Ascending aorta (tissue), 2 donors: ENCODE measurements around the gene SLC29A1. TPM values are rescaled to one million over a fixed set of nuclear protein-coding genes. Genes with fewer than 3 reads are reported as not detected.

ENCODE experiments used
- DNase-seq, 2 donors: peaks; one replicate each; pipeline ENCODE4 v3.0.0-alpha.2; 2019; ENCODE audit warnings: low spot score in 2 of 2
- H3K27ac ChIP-seq, 2 donors: fragments of 200-600 bp; sonication (generic); one replicate each; pipeline ENCODE4 v1.5.1; 2016 to 2017; ENCODE audit warnings: mild to moderate bottlenecking in 1 of 2
- H3K27me3 ChIP-seq: fragments of 200-600 bp; sonication (generic); one replicate; pipeline ENCODE4 v1.5.1; 2017
- H3K36me3 ChIP-seq, 2 donors: fragments of 200-600 bp; sonication (generic); one replicate each; pipeline ENCODE4 v1.5.1; 2016
- H3K4me1 ChIP-seq, 2 donors: fragments of 200-600 bp; sonication (generic); one replicate each; pipeline ENCODE4 v1.5.1; 2016 to 2017; ENCODE audit warnings: mild to moderate bottlenecking in 1 of 2
- H3K4me3 ChIP-seq, 2 donors: fragments of 200-600 bp; sonication (generic); one replicate each; pipeline ENCODE4 v1.5.1; 2016 to 2017; ENCODE audit warnings: mild to moderate bottlenecking in 1 of 2
- H3K9me3 ChIP-seq, 2 donors: fragments of 200-600 bp; sonication (generic); one replicate each; pipeline ENCODE4 v1.5.1; 2016
- CTCF ChIP-seq, 3 experiments: fragments of 200-600 bp in 2 of 3; fragments of 450-650 bp in 1 of 3; sonication (generic) in 2 of 3; IDR thresholded peaks; one replicate each; pipeline ENCODE4 v1.5.1; 2016 to 2019; ENCODE audit warnings: antibody characterized with exemption in 3 of 3, mild to moderate bottlenecking in 1 of 3, moderate library complexity in 1 of 3
- intact Hi-C: fragments of 100-400 bp; cut with DNase I; formaldehyde crosslinking; loops from one replicate; pipeline ENCODE4 v1.15.1; 2023
- total RNA-seq: library from RNA; depleted of rRNA; stranded (reverse); fragments of >200 nt; gene quantifications from one replicate; pipeline ENCODE4 v1.1.0, GENCODE V29; 2016

SLC29A1 gene
- total RNA-seq, 1 donor from 2014 or later: 224 TPM

DNA sequence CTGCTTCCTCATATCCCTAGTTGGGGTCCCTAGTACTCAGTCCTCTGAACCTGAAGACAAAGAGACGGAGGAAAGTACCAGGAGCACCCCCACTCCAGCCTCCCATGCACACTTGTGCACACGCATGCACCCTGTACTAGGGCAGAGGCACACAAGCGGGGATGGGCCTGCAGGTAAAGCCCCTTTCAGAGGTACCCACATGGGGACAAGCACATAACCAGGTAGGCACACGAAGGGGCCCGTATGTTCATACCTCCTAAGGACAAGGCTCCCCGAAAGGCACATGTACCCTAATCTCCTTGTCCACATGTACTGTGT lies 48.0 kb downstream of the SLC29A1 start:
- Histone ChIP-seq H3K4me3 (peak overlapping the region in 1 of 2 donors; percentile 58), H3K9me3 (no peaks in the 10 kb centered on the region), H3K27me3 (peaks cover 19% of the 10 kb centered on the region), H3K4me1 (peaks cover 0 to 2% of the 10 kb centered on the region in 2 donors), H3K27ac (no peak overlapping the region), H3K36me3 (no peaks in the 10 kb centered on the region)
- DNase-seq: no peak
- intact Hi-C loops: no loop called here
- TF ChIP-seq CTCF (IDR thresholded peaks at IDR 0.05): no peak

DNA sequence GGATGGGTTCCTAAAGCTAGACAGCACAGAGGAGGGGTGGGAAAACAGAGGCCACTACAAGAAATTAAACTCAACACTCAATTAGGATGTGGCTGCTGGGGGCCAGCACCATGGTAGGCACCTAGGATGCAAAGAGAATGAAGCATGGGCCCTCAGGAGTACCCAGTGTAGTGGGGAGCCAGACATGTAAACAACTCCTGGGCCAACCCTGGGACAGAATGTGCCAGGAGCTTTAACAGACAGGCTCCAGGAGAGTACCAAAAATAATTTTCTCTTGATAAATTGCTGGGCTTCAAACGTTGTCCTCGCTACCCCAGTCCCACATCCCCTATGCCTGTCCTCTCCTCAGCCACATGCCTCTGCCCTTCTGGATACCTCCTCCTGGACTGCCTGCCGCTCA lies 48.5 kb downstream of the SLC29A1 start:
- no peak for TF ChIP-seq CTCF (IDR thresholded peaks at IDR 0.05)
- no peak overlapping the region for H3K4me3 ChIP-seq
- H3K4me1 ChIP-seq: peaks cover 0 to 2% of the 10 kb centered on the region in 2 donors
- intact Hi-C loops: no loop called here
- no peak for DNase-seq
- no peaks in the 10 kb centered on the region for H3K9me3 ChIP-seq
- no peaks in the 10 kb centered on the region for H3K36me3 ChIP-seq
- H3K27ac ChIP-seq: no peak overlapping the region
- peaks cover 19% of the 10 kb centered on the region for H3K27me3 ChIP-seq

GRCh38 chr6:44272529-44272928 lies 49.1 kb downstream of the SLC29A1 start:
- TF ChIP-seq CTCF (IDR thresholded peaks at IDR 0.05): no peak
- DNase-seq: no peak
- intact Hi-C loops: no loop called here
- Histone ChIP-seq H3K9me3 (no peaks in the 10 kb centered on the region), H3K36me3 (no peaks in the 10 kb centered on the region), H3K27ac (no peak overlapping the region), H3K27me3 (peaks cover 19% of the 10 kb centered on the region), H3K4me3 (no peak overlapping the region), H3K4me1 (peaks cover 0 to 2% of the 10 kb centered on the region in 2 donors)

GRCh38 chr6:44272999-44273566 lies 49.7 kb downstream of the SLC29A1 start:
- no peak for DNase-seq
- no peak overlapping the region for H3K27ac ChIP-seq
- intact Hi-C loops: no loop called here
- H3K4me1 ChIP-seq: peaks cover 0 to 2% of the 10 kb centered on the region in 2 donors
- TF ChIP-seq CTCF (IDR thresholded peaks at IDR 0.05): no peak
- no peaks in the 10 kb centered on the region for H3K36me3 ChIP-seq
- H3K4me3 ChIP-seq: no peak overlapping the region
- H3K27me3 ChIP-seq: peaks cover 19% of the 10 kb centered on the region
- H3K9me3 ChIP-seq: no peaks in the 10 kb centered on the region

DNA sequence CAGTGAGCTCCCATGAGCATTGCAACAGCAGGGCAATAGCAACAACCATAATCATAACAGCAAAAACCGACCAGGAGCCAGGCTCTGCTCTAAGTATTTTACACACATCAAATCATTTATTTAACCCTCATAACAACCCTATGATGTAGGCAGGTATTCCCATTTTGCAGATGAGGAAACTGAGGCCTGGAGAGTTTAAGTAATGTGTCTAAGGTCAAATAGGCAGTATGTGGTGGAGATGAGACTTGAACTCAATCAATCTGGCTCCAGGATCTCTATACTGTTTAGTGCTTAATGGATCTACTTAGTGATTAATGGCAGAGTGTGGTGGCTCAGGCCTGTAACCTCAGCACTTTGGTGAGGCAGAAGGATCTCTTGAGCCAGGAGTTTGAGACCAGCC lies 50.2 kb downstream of the SLC29A1 start:
- DNase-seq: no peak
- peaks cover 0 to 2% of the 10 kb centered on the region in 2 donors for H3K4me1 ChIP-seq
- no peak overlapping the region for H3K4me3 ChIP-seq
- H3K27ac ChIP-seq: no peak overlapping the region
- H3K27me3 ChIP-seq: peaks cover 19% of the 10 kb centered on the region
- no peaks in the 10 kb centered on the region for H3K9me3 ChIP-seq
- no peaks in the 10 kb centered on the region for H3K36me3 ChIP-seq
- no peak for TF ChIP-seq CTCF (IDR thresholded peaks at IDR 0.05)
- intact Hi-C loops: no loop called here

GRCh38 chr6:44275271-44275748 lies 51.9 kb downstream of the SLC29A1 start:
- intact Hi-C loops: no loop called here
- no peaks in the 10 kb centered on the region for H3K36me3 ChIP-seq
- TF ChIP-seq CTCF (IDR thresholded peaks at IDR 0.05): no peak
- H3K27ac ChIP-seq: no peak overlapping the region
- no peak for DNase-seq
- H3K27me3 ChIP-seq: peaks cover 15% of the 10 kb centered on the region
- peak overlapping the region; percentile 37 to 63 for H3K4me3 ChIP-seq
- no peaks in the 10 kb centered on the region for H3K9me3 ChIP-seq
- peaks cover 0 to 2% of the 10 kb centered on the region in 2 donors for H3K4me1 ChIP-seq
